ENCODE data around the gene NIPSNAP2. TPM values are rescaled to one million over a fixed set of nuclear protein-coding genes. Genes with fewer than 3 reads are reported as not detected.

The NIPSNAP2 gene
- polyA plus RNA-seq, 1 of the 3 experiments (the other 2 are of a cell fraction): 57.5 TPM

- H3K4me2 ChIP-seq: no peak overlapping the region
- no peak overlapping the region for H3K4me3 ChIP-seq (ENCODE audit: low read depth in 2 of 2, low read length in 1 of 2)
- no peak overlapping the region for H2AFZ ChIP-seq (ENCODE audit: low read depth)
- DNase-seq: no peak
- peaks cover 4% of the 10 kb centered on the region in 2 experiments; a peak in 3 of 4 replicates for H3K4me1 ChIP-seq (ENCODE audit: control insufficient read depth in 1 of 2, insufficient read depth in 2 of 2, low read depth in 1 of 2, low read length in 1 of 2)
- CTCF ChIA-PET: interaction anchor here (0.8 to 2.5 kb wide), 4 partner anchors 15 to 94 kb away, joined by 3 to 19 read pairs (median 5); partner anchors contain the start of gene NIPSNAP2
- 99% methylated on average over 3 of the region's 3 CpGs for WGBS (ENCODE audit: low lambda C conversion rate)
- H3K9me3 ChIP-seq: no peaks in the 10 kb centered on the region
- no peak overlapping the region for H3K9ac ChIP-seq
- POLR2A ChIA-PET: no interaction called here
- peaks cover 27% of the 10 kb centered on the region for H4K20me1 ChIP-seq (ENCODE audit: insufficient read depth)
- peaks cover 18% of the 10 kb centered on the region for H3K79me2 ChIP-seq (ENCODE audit: insufficient read depth)
- no peaks in the 10 kb centered on the region for H3K9me2 ChIP-seq
- no peaks in the 10 kb centered on the region for H3F3A ChIP-seq (replicated peaks; ENCODE audit: insufficient read depth)
- no peaks in the 10 kb centered on the region for H3K27me3 ChIP-seq (ENCODE audit: insufficient read depth)
- no peak overlapping the region for H3K27ac ChIP-seq (ENCODE audit: low read depth in 2 of 2, low read length in 1 of 2)
- H3K36me3 ChIP-seq (replicated peaks in 1 of 2; ENCODE audit: control insufficient read depth in 1 of 2, insufficient read depth in 2 of 2, low read length in 1 of 2): peaks cover 61 to 66% of the 10 kb centered on the region in 2 experiments
- TF ChIP-seq EP300 (IDR thresholded peaks at IDR 0.05; ENCODE audit: borderline replicate concordance in 1 of 2, low read depth in 1 of 2, low read length in 1 of 2) (no peak), MAX (IDR thresholded peaks at IDR 0.05; ENCODE audit: low read depth) (no peak), TEAD4 (IDR thresholded peaks at IDR 0.05; ENCODE audit: borderline replicate concordance, insufficient read depth) (no peak), GABPA (IDR thresholded peaks at IDR 0.05; ENCODE audit: low read depth) (no peak), RCOR1 (IDR thresholded peaks at IDR 0.05; ENCODE audit: low read length) (no peak), EZH2phosphoT487 (IDR thresholded peaks at IDR 0.05; ENCODE audit: borderline replicate concordance, low read depth) (no peak), YY1 (IDR thresholded peaks at IDR 0.05; ENCODE audit: low read depth) (no peak), IRF3 (IDR thresholded peaks at IDR 0.05; ENCODE audit: low read depth, low read length) (no peak)
These were observed 15.9 kb downstream of the NIPSNAP2 start for GRCh38 chr7:55980266-55980665.

- DNase-seq: no peak
- Histone ChIP-seq H4K20me1 (ENCODE audit: insufficient read depth) (peaks cover 1% of the 10 kb centered on the region; the same call in 1 of the 2 replicates), H3F3A (replicated peaks; ENCODE audit: insufficient read depth) (no peaks in the 10 kb centered on the region), H3K27me3 (ENCODE audit: insufficient read depth) (no peaks in the 10 kb centered on the region), H3K4me3 (ENCODE audit: low read depth in 2 of 2, low read length in 1 of 2) (no peak overlapping the region), H3K79me2 (ENCODE audit: insufficient read depth) (no peaks in the 10 kb centered on the region), H3K36me3 (replicated peaks in 1 of 2; ENCODE audit: control insufficient read depth in 1 of 2, insufficient read depth in 2 of 2, low read length in 1 of 2) (peaks cover 57 to 87% of the 10 kb centered on the region in 2 experiments), H3K4me2 (no peak overlapping the region), H3K9me2 (no peaks in the 10 kb centered on the region), H3K9ac (no peak overlapping the region), H2AFZ (ENCODE audit: low read depth) (no peak overlapping the region), H3K4me1 (ENCODE audit: control insufficient read depth in 1 of 2, insufficient read depth in 2 of 2, low read depth in 1 of 2, low read length in 1 of 2) (no peaks in the 10 kb centered on the region), H3K9me3 (no peaks in the 10 kb centered on the region), H3K27ac (ENCODE audit: low read depth in 2 of 2, low read length in 1 of 2) (no peak overlapping the region)
- ChIA-PET CTCF (interaction anchor here (1.7 kb wide), 1 partner anchor 19 kb away, joined by 10 read pairs; the partner anchor contains the start of gene NIPSNAP2), POLR2A (interaction anchor here (1.1 kb wide), 1 partner anchor 51 kb away, joined by 3 read pairs; no protein-coding TSS in a partner anchor)
- TF ChIP-seq FOXJ3 (CRISPR knock-in tag; IDR thresholded peaks at IDR 0.05): no peak
- no peak for TF ChIP-seq CTCF (IDR thresholded peaks at IDR 0.05)
- no peak for TF ChIP-seq GABPA (IDR thresholded peaks at IDR 0.05; ENCODE audit: low read depth)
- TF ChIP-seq SIN3A (IDR thresholded peaks at IDR 0.05; ENCODE audit: borderline replicate concordance, low read depth, low read length): no peak
- TF ChIP-seq NFIC (IDR thresholded peaks at IDR 0.05; ENCODE audit: borderline replicate concordance): no peak
- TF ChIP-seq USF1 (IDR thresholded peaks at IDR 0.05; ENCODE audit: borderline replicate concordance, low read depth): no peak
- TF ChIP-seq MEF2A (IDR thresholded peaks at IDR 0.05; ENCODE audit: borderline replicate concordance, low read depth): no peak
- TF ChIP-seq, protein P1, sequence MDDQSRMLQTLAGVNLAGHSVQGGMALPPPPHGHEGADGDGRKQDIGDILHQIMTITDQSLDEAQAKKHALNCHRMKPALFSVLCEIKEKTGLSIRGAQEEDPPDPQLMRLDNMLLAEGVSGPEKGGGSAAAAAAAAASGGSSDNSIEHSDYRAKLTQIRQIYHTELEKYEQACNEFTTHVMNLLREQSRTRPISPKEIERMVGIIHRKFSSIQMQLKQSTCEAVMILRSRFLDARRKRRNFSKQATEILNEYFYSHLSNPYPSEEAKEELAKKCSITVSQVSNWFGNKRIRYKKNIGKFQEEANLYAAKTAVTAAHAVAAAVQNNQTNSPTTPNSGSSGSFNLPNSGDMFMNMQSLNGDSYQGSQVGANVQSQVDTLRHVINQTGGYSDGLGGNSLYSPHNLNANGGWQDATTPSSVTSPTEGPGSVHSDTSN (IDR thresholded peaks at IDR 0.05): no peak
- no peak for TF ChIP-seq RFX5 (IDR thresholded peaks at IDR 0.05; ENCODE audit: low read length)
- no peak for TF ChIP-seq EZH2phosphoT487 (IDR thresholded peaks at IDR 0.05; ENCODE audit: borderline replicate concordance, low read depth)
- TF ChIP-seq GATA2 (CRISPR knock-in tag; IDR thresholded peaks at IDR 0.05): no peak
- no peak for TF ChIP-seq MXI1 (IDR thresholded peaks at IDR 0.05; ENCODE audit: low read depth, low read length)
- no peak for TF ChIP-seq POLR2AphosphoS5 (IDR thresholded peaks at IDR 0.05; ENCODE audit: low read depth, low read length)
- no peak for TF ChIP-seq ZBTB33 (IDR thresholded peaks at IDR 0.05; ENCODE audit: borderline replicate concordance, low read depth)
- no peak for TF ChIP-seq JUND (IDR thresholded peaks at IDR 0.05)
- no peak for TF ChIP-seq RXRA (IDR thresholded peaks at IDR 0.05; ENCODE audit: borderline replicate concordance, low read depth)
- 81% methylated on average over 3 of the region's 3 CpGs for WGBS (ENCODE audit: low lambda C conversion rate)
These were observed 19.2 kb downstream of the NIPSNAP2 start for GRCh38 chr7:55983537-55983936.
